ENCODE data around the gene ASTN1. TPM values are rescaled to one million over a fixed set of nuclear protein-coding genes. Genes with fewer than 3 reads are reported as not detected.

Gene ASTN1
- total RNA-seq, 1 experiment from 2014 or later: 0.42 TPM

DNA sequence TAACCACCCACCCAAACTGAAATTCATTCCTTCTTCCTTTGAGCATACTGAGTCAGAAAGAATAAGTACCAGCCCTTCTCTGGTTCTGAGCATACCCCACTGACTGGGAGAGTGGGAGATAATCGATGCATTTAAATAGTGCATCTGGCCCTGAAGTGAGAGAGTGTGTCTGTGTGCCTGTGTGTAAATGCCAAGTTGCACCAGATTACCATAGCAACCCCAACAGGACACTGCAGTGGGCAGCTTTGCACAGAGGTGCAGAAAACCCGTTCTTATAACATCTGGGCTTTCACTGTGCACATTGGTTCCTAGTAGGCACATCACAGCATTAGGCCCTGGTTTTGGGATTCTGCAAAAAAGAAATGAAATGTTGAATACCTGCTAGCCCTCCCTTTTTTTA is 2.3 kb downstream of the ASTN1 start:
- H3K9me2 ChIP-seq (ENCODE audit: insufficient read depth): no peaks in the 10 kb centered on the region
- H3K4me2 ChIP-seq (ENCODE audit: low read length): no peak overlapping the region
- CTCF ChIA-PET: no interaction called here
- no TSS peak for BruUV-seq (replicated peaks)
- H3K4me1 ChIP-seq (ENCODE audit: control insufficient read depth in 1 of 2, insufficient read depth in 2 of 2, low read length in 2 of 2): no peaks in the 10 kb centered on the region
- no peak overlapping the region for H3K4me3 ChIP-seq (replicated peaks in 1 of 2; ENCODE audit: low read depth in 1 of 2, low read length in 2 of 2)
- DNase-seq (ENCODE audit: low read depth, low spot score): no peak
- no peaks in the 10 kb centered on the region for H3K9me3 ChIP-seq (ENCODE audit: control insufficient read depth in 1 of 2, insufficient read depth in 1 of 2, low read depth in 1 of 2, low read length in 2 of 2)
- no peak overlapping the region for H2AFZ ChIP-seq (ENCODE audit: low read depth, low read length, poor library complexity, severe bottlenecking)
- H3K27ac ChIP-seq (ENCODE audit: low read depth, low read length): no peak overlapping the region
- no peaks in the 10 kb centered on the region for H3K27me3 ChIP-seq (ENCODE audit: insufficient read depth, low read length)
- intact Hi-C loops (cut with micrococcal nuclease): no loop called here
- RAD21 ChIA-PET (ENCODE audit: low non-redundant PET in 1 of 2, low total read pairs in 2 of 2, uncharacterized antibody in 2 of 2, unreplicated experiment in 2 of 2): no interaction called here
- TF ChIP-seq SIN3A (IDR thresholded peaks at IDR 0.05; ENCODE audit: low read depth) (no peak), YY1 (IDR thresholded peaks at IDR 0.05; ENCODE audit: extremely low read depth, insufficient replicate concordance, low read depth, low read length) (no peak), FOSL1 (IDR thresholded peaks at IDR 0.05; ENCODE audit: low read depth) (no peak), EZH2 (IDR thresholded peaks at IDR 0.05) (no peak), CEBPB (IDR thresholded peaks at IDR 0.05; ENCODE audit: low read depth) (no peak), ELF1 (IDR thresholded peaks at IDR 0.05; ENCODE audit: borderline replicate concordance, low read depth) (no peak), EGR1 (IDR thresholded peaks at IDR 0.05; ENCODE audit: low read depth) (no peak)
- TF ChIP-seq, protein P1, sequence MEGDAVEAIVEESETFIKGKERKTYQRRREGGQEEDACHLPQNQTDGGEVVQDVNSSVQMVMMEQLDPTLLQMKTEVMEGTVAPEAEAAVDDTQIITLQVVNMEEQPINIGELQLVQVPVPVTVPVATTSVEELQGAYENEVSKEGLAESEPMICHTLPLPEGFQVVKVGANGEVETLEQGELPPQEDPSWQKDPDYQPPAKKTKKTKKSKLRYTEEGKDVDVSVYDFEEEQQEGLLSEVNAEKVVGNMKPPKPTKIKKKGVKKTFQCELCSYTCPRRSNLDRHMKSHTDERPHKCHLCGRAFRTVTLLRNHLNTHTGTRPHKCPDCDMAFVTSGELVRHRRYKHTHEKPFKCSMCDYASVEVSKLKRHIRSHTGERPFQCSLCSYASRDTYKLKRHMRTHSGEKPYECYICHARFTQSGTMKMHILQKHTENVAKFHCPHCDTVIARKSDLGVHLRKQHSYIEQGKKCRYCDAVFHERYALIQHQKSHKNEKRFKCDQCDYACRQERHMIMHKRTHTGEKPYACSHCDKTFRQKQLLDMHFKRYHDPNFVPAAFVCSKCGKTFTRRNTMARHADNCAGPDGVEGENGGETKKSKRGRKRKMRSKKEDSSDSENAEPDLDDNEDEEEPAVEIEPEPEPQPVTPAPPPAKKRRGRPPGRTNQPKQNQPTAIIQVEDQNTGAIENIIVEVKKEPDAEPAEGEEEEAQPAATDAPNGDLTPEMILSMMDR (IDR thresholded peaks at IDR 0.05 in 2 of 3, conservative IDR thresholded peaks at IDR 0.05 in 1 of 3; ENCODE audit: borderline replicate concordance in 1 of 3, insufficient read depth in 1 of 3, low read depth in 2 of 3, low read length in 2 of 3): no peak
- TF ChIP-seq, protein P2, sequence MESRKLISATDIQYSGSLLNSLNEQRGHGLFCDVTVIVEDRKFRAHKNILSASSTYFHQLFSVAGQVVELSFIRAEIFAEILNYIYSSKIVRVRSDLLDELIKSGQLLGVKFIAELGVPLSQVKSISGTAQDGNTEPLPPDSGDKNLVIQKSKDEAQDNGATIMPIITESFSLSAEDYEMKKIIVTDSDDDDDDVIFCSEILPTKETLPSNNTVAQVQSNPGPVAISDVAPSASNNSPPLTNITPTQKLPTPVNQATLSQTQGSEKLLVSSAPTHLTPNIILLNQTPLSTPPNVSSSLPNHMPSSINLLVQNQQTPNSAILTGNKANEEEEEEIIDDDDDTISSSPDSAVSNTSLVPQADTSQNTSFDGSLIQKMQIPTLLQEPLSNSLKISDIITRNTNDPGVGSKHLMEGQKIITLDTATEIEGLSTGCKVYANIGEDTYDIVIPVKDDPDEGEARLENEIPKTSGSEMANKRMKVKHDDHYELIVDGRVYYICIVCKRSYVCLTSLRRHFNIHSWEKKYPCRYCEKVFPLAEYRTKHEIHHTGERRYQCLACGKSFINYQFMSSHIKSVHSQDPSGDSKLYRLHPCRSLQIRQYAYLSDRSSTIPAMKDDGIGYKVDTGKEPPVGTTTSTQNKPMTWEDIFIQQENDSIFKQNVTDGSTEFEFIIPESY (IDR thresholded peaks at IDR 0.05; ENCODE audit: extremely low read depth, insufficient replicate concordance, low read length): no peak
- TF ChIP-seq, protein P3, sequence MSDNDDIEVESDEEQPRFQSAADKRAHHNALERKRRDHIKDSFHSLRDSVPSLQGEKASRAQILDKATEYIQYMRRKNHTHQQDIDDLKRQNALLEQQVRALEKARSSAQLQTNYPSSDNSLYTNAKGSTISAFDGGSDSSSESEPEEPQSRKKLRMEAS (IDR thresholded peaks at IDR 0.05): no peak
- TF ChIP-seq, protein P4, sequence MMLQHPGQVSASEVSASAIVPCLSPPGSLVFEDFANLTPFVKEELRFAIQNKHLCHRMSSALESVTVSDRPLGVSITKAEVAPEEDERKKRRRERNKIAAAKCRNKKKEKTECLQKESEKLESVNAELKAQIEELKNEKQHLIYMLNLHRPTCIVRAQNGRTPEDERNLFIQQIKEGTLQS (IDR thresholded peaks at IDR 0.05): no peak
- POLR2A ChIA-PET: no interaction called here
- no peak overlapping the region for H3K9ac ChIP-seq (ENCODE audit: low read length)
- H3K36me3 ChIP-seq (ENCODE audit: control insufficient read depth in 1 of 2, insufficient read depth in 2 of 2, low read length in 2 of 2): no peaks in the 10 kb centered on the region
- H3K79me2 ChIP-seq (ENCODE audit: insufficient read depth, low read length): no peaks in the 10 kb centered on the region
- H4K20me1 ChIP-seq (ENCODE audit: insufficient read depth): no peaks in the 10 kb centered on the region
- ATAC-seq: no peak

Data from HCT116 (cell line).